ENCODE measurements around the gene FES. TPM values are rescaled to one million over a fixed set of nuclear protein-coding genes. Genes with fewer than 3 reads are reported as not detected.
A peak's percentile ranks its signal among the peaks of the same experiment; 100 is the strongest.

The FES gene
- total and polyA plus RNA-seq, 2 donors from 2014 or later, result 9.3 to 33.5 TPM

DNA sequence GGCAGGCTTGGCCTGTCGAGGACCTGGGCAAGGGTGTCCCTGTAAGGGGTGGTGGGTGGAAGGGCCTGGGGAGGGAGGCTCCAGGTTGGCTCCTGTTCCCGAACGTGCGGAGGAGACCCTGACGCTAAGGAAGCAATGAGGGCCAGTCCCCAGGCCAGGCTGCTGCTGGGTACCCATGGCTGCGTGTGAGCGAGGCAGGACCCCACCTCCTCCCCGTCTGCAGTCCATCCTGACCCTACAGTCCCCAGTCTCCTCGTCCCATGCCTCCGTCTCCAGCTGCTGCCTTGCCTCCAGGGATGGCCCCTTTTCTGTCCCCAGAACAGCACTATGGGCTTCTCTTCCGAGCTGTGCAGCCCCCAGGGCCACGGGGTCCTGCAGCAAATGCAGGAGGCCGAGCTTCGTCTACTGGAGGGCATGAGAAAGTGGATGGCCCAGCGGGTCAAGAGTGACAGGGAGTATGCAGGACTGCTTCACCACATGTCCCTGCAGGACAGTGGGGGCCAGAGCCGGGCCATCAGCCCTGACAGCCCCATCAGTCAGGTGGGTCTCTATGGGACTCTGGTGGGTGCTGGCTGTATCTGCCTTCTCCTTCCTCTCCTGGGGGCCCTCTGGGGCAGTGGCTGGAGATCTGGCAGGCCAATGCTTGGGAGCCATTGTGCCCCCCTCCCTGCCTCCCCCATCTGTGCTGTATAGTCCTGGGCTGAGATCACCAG lies 571 bp downstream of the FES start:
- Histone ChIP-seq H3K4me3 (ENCODE audit: low read length in 3 of 3) (peak overlapping the region; percentile 40 to 63 (median 57)), H3K36me3 (ENCODE audit: control insufficient read depth in 2 of 3, insufficient read depth in 3 of 3, low read length in 3 of 3) (peaks cover 0 to 12% (median 5%) of the 10 kb centered on the region in 3 donors), H3K4me1 (ENCODE audit: control insufficient read depth in 2 of 3, insufficient read depth in 2 of 3, low read depth in 1 of 3, low read length in 3 of 3) (peaks cover 0 to 20% (median 6%) of the 10 kb centered on the region in 3 donors), H3K9ac (ENCODE audit: low read length in 3 of 3) (peak overlapping the region in 2 of 3 donors; percentile 75 to 85), H3K27ac (ENCODE audit: low read depth in 2 of 2, low read length in 2 of 2) (peak overlapping the region; percentile 82 to 94), H3K27me3 (ENCODE audit: control insufficient read depth, insufficient read depth, low read length) (no peaks in the 10 kb centered on the region), H3K9me3 (ENCODE audit: control insufficient read depth in 2 of 3, insufficient read depth in 1 of 3, low read length in 3 of 3) (no peaks in the 10 kb centered on the region)
- TF ChIP-seq, protein P1, sequence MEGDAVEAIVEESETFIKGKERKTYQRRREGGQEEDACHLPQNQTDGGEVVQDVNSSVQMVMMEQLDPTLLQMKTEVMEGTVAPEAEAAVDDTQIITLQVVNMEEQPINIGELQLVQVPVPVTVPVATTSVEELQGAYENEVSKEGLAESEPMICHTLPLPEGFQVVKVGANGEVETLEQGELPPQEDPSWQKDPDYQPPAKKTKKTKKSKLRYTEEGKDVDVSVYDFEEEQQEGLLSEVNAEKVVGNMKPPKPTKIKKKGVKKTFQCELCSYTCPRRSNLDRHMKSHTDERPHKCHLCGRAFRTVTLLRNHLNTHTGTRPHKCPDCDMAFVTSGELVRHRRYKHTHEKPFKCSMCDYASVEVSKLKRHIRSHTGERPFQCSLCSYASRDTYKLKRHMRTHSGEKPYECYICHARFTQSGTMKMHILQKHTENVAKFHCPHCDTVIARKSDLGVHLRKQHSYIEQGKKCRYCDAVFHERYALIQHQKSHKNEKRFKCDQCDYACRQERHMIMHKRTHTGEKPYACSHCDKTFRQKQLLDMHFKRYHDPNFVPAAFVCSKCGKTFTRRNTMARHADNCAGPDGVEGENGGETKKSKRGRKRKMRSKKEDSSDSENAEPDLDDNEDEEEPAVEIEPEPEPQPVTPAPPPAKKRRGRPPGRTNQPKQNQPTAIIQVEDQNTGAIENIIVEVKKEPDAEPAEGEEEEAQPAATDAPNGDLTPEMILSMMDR (IDR thresholded peaks at IDR 0.05; ENCODE audit: borderline replicate concordance, extremely low read depth, insufficient read depth), result no peak
- DNase-seq, result peak in 1 of 5 donors; percentile 63
- intact Hi-C loops (cut with DNase I), result no loop called here
- FAIRE-seq, result no peak

DNA sequence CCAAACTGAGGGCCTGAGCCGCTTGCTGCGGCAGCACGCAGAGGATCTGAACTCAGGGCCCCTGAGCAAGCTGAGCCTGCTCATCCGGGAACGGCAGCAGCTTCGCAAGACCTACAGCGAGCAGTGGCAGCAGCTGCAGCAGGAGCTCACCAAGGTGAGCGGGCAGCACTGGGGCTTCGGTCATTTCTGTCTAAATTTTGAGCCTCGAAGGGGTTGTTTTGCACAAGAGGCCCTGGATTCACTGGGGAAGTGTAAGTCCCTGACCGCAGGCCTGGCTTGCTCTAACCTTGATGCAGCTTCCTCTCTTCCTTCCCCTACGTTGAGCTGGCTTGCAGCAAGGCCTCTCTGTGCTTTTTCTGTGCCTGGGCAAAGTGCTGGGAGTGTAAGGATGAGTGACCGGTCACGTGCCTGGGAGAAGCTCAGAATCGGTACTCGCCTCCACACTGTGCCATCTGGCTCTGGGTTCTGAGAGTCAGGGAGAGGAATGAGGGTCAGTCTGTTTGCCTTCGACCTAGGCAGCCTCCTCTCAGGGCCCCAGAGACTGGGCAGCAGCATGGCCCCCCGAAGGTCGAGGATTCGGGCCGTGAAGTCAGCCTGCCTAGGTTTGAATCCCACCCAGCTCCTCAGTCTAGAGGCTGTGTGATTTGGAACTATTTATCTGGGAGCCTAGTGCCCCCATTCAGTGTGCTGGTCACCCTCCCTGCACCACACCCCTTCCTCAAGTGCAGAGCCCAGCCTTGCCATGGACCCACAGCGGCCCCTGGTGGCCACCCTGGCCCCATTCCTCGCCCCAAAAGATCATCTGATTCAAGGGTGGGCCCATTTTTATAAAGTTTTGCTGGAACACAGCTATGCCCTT lies 1.4 kb downstream of the FES start:
- Histone ChIP-seq H3K4me1 (ENCODE audit: control insufficient read depth in 2 of 3, insufficient read depth in 2 of 3, low read depth in 1 of 3, low read length in 3 of 3) (peaks cover 0 to 20% (median 6%) of the 10 kb centered on the region in 3 donors), H3K36me3 (ENCODE audit: control insufficient read depth in 2 of 3, insufficient read depth in 3 of 3, low read length in 3 of 3) (peaks cover 0 to 4% (median 4%) of the 10 kb centered on the region in 3 donors)
- no peak for FAIRE-seq

GRCh38 chr15:90886291-90886614 lies 1.9 kb downstream of the FES start:
- intact Hi-C loops (cut with DNase I), result no loop called here
- Histone ChIP-seq H3K27me3 (ENCODE audit: control insufficient read depth, insufficient read depth, low read length) (no peaks in the 10 kb centered on the region), H3K27ac (ENCODE audit: low read depth in 2 of 2, low read length in 2 of 2) (no peak overlapping the region), H3K4me3 (ENCODE audit: low read length in 3 of 3) (no peak overlapping the region), H3K36me3 (ENCODE audit: control insufficient read depth in 2 of 3, insufficient read depth in 3 of 3, low read length in 3 of 3) (peaks cover 0 to 2% (median 0%) of the 10 kb centered on the region in 3 donors), H3K4me1 (ENCODE audit: control insufficient read depth in 2 of 3, insufficient read depth in 2 of 3, low read depth in 1 of 3, low read length in 3 of 3) (peaks cover 0 to 20% (median 6%) of the 10 kb centered on the region in 3 donors), H3K9me3 (ENCODE audit: control insufficient read depth in 2 of 3, insufficient read depth in 1 of 3, low read length in 3 of 3) (no peaks in the 10 kb centered on the region), H3K9ac (ENCODE audit: low read length in 3 of 3) (no peak overlapping the region)
- TF ChIP-seq, protein P1 (IDR thresholded peaks at IDR 0.05; ENCODE audit: borderline replicate concordance, extremely low read depth, insufficient read depth), result no peak
- FAIRE-seq, result no peak
- no peak for DNase-seq

More for the DNA sequence above, 1.4 kb downstream of the FES start:
- Histone ChIP-seq H3K9ac (ENCODE audit: low read length in 3 of 3) (no peak overlapping the region), H3K9me3 (ENCODE audit: control insufficient read depth in 2 of 3, insufficient read depth in 1 of 3, low read length in 3 of 3) (no peaks in the 10 kb centered on the region), H3K27ac (ENCODE audit: low read depth in 2 of 2, low read length in 2 of 2) (peak overlapping the region; percentile 16 to 76), H3K4me3 (ENCODE audit: low read length in 3 of 3) (peak overlapping the region in 2 of 3 donors; percentile 2 to 3), H3K27me3 (ENCODE audit: control insufficient read depth, insufficient read depth, low read length) (no peaks in the 10 kb centered on the region)
- peak; percentile 79 to 85 (median 84) for DNase-seq
- TF ChIP-seq, protein P1 (IDR thresholded peaks at IDR 0.05; ENCODE audit: borderline replicate concordance, extremely low read depth, insufficient read depth), result peak; percentile 92
- intact Hi-C loops (cut with DNase I), result no loop called here

Measured in kidney (tissue), 14 donors.